Esophagus muscularis mucosa (tissue), 4 donors: ENCODE results near the gene RASSF10.

Experiments used
- CTCF ChIP-seq, 3 experiments: fragments of 200-600 bp in 2 of 3; fragments of 450-650 bp in 1 of 3; sonication (generic) in 2 of 3; IDR thresholded peaks; one replicate each; pipeline ENCODE4 v1.5.1; 2017 to 2019; ENCODE audit warnings: antibody characterized with exemption in 3 of 3, mild to moderate bottlenecking in 2 of 3, moderate library complexity in 1 of 3
- EP300 ChIP-seq: sonication (generic); formaldehyde crosslinking; IDR thresholded peaks from one replicate; pipeline ENCODE4 v1.6.1; 2017; ENCODE audit warnings: antibody characterized with exemption
- POLR2A ChIP-seq: fragments of 450-650 bp; IDR thresholded peaks from one replicate; pipeline ENCODE4 v1.6.1; 2017; ENCODE audit warnings: antibody characterized with exemption, moderate library complexity, mild to moderate bottlenecking, low read depth
- POLR2AphosphoS5 ChIP-seq, 2 donors: sonication (generic); formaldehyde crosslinking; IDR thresholded peaks; one replicate each; pipeline ENCODE4 v1.6.1; 2017; ENCODE audit warnings: antibody characterized with exemption in 2 of 2

GRCh38 chr11:13043912-13044628, 35.0 kb downstream of the RASSF10 start:
- TF ChIP-seq POLR2A, result no peak
- no peak for TF ChIP-seq CTCF (IDR thresholded peaks at IDR 0.05)
- no peak for TF ChIP-seq EP300
- TF ChIP-seq POLR2AphosphoS5 (IDR thresholded peaks at IDR 0.05), result no peak
